Stimulated activated CD8-positive, alpha-beta memory T cell treated with anti-CD3 and anti-CD28 coated beads, Interleukin-15, amount 100 ng/mL, for 4 hours (primary cell): ENCODE measurements around the gene GUCA2B.

Source experiments
- DNase-seq, 2 donors: peaks; one replicate each; pipeline ENCODE4 v3.0.0-alpha.2; 2020; ENCODE audit warnings: low read depth in 2 of 2

GUCA2B gene

DNA sequence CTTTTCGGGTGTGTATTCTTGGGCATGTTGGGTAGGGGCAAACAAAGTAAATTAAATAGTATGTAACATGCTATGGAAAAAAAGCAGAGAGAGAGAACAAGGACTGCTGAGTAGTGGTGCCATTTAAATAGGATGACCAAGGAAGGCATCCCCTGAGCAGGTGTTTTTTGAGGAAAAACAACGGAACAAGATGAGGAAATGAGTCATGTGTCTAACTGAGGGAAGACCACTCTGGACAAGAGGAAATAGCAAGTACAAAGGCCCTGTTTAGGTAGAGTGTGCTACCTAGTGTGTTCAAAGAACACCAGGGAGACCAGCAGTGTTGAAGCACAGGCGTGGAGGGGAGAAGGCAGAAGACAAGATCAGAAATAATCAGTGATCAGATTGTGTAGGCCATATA, 31.4 kb downstream of the GUCA2B start:
- no peak for DNase-seq

DNA sequence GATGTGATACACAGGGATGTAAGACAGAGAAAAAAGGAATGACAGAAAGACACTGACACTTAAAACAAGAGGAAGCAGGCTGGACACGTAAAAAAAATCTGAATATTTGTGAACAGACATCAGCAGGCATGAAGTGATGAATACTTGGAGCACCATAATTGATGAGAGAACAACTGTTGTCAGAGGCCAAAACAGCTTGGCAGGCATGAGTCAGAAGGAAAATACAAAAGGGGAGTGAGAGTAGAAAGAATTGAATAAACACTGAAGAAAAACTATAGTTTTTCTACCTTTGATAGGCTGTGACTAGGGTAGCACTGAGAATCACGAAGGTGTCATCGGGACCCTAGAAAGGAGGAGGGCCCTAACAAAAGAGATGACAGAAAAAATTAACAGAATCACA, 32.9 kb downstream of the GUCA2B start:
- no peak for DNase-seq

DNA sequence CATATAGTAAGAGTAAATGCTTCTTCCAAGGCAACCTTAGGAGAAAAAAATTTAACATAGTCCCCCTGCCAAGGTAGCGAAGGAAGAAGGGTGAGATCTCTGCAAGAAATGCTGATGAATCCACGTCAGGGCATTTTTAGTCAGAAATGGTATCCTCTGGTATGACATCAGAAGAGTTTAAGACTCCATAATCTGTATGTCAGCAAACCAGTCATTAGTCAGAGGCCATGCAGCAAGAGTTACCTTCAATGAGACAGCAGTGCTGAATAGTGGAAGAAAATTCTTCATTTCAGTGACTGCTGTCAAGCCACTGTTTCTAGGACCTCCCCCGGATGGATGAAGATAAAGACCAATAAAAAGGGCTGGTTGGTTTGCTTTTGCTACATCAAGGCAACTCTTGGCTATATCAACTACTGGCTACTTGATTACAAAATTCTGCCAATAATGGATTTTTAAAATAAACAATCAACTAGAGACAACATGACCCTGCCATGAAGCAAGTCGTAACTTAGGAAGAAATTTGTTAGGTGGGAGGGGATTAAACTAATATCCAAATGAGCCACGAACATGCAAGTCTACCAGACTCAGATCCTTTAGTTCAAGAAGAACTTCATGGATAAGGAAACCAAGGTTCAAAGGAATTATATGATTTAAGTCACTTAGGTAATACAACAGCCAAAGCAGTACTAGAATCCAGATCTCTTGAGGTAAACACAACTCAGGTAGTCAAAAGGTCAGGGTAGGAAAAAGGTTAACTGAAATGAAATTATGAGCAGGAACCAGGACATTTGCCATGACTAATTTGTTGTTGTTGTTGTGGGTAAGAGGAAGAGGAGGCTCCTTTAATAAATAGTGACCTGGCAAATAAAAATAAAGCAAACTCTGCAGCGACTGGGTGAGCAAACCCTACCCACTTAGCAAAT, 37.0 kb downstream of the GUCA2B start:
- DNase-seq: no peak

DNA sequence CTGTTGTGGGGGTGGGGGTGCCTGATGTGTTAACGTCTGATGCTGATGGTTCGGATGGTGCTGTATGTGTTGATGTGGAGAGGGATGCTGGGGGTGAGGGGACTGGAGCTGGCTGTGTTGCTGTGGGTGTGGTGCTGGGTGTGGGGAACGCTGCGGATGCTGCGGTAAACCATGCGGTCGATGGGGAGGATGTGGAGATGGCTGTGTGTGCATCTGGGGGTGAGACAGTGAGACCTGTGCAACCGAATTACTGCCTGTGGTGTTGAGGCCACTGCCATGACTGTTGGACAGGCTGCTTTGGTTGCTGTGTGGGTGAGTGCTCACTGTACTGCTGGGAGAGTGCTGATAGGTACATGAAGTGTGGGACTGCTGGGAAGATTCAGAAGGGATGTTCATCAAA, 38.1 kb downstream of the GUCA2B start:
- no peak for DNase-seq

DNA sequence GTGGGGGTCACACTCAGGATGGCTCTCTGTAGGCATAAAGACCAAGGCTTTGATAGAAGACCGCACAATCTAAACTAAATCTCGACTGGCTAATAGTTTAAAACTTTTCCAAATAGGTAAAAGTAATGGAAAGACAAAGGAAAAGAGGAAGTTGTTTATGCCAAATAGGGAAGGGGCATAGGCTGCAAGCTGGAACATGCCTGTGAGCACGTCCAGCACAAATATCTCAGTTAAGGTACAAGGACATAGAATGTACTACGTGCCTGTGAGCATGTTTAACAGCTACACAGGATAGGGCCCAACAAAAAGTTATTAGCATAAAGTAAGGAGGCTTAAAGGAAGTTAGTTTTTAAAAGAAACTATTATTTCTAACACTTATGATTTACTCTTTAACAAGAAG, 38.9 kb downstream of the GUCA2B start:
- DNase-seq: no peak

DNA sequence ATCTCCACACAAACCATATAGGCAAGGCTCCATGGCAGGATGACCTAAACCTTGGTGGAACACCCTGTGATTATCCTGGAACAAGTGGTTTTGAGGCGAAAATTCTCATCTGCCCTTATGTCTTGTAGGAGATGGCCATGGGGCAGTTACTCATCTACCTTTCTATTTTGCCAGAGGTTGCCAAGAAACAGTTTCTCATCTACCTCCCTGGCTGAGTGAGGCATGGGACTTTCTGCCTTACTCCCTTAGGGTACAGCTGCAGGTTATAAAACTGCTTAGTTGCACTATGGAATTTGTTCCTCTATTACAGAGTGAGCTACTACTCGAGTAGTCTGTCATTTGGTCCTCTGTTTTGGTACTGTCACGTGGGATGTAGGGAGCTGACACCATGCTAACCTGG, 42.6 kb downstream of the GUCA2B start:
- no peak for DNase-seq

DNA sequence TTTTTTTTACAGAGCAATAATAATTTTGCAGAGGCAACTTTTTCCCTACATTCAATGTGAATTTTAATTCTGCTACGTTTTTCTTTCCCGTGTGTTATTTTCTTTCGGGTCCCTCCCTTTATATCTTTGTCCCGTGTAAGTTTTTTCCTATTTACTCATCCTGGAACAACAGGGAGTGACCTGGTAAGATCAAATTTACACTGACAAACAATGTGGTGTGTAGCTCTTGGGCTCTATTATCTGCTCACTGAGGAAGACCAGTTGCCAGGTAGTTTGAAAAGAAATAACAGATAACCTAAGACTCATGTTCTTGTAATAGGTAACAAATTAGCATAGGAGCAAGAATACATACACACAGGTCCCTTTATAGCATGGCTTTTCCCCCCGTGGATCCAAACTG, 45.0 kb downstream of the GUCA2B start:
- DNase-seq: no peak

DNA sequence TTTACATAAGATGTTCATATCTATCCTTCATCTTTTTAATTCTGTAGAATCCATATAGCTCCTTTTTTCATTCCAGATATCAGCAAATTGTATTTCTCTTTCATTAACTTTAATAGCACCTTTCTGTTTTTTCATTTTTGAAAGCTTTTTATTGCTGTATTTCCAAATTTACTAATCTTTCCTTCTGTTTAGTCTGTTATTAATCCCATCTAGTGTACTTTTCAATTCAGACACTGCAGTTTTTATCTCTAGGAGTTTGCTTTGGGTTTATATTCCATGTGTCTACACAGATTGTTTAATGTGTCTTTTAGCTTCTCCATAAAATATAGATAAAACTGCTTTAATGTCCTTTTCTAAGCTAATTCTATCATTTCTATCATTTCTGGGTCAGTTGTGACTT, 48.8 kb downstream of the GUCA2B start:
- DNase-seq: no peak
